ENCODE results near the gene ANXA5. TPM values are rescaled to one million over a fixed set of nuclear protein-coding genes. Genes with fewer than 3 reads are reported as not detected.

Gene ANXA5
- total RNA-seq, 1 donor = 1,166 TPM

GRCh38 chr4:121688261-121688660, 8.5 kb downstream of the ANXA5 start:
- no peak overlapping the region for H3K4me2 ChIP-seq (ENCODE audit: insufficient read depth, low read length)
- peaks cover 55% of the 10 kb centered on the region for H3K4me1 ChIP-seq (ENCODE audit: insufficient read depth, low read length)
- peaks cover 62% of the 10 kb centered on the region for H4K20me1 ChIP-seq (ENCODE audit: insufficient read depth, low read length)

GRCh38 chr4:121686255-121686654, 10.5 kb downstream of the ANXA5 start:
- no peak overlapping the region for H3K4me3 ChIP-seq (ENCODE audit: insufficient read depth, low read length)
- peaks cover 87% of the 10 kb centered on the region for H3K79me2 ChIP-seq (ENCODE audit: insufficient read depth, low read length)
- H3K4me2 ChIP-seq (ENCODE audit: insufficient read depth, low read length) = no peak overlapping the region
- peaks cover 35% of the 10 kb centered on the region for H3K4me1 ChIP-seq (ENCODE audit: insufficient read depth, low read length)
- H3K36me3 ChIP-seq (ENCODE audit: insufficient read depth, low read length) = peaks cover 68% of the 10 kb centered on the region
- no peaks in the 10 kb centered on the region for H3K27me3 ChIP-seq (ENCODE audit: insufficient read depth, low read length)
- peak overlapping the region; percentile 11 for H3K27ac ChIP-seq (ENCODE audit: low read depth, low read length)
- H2AFZ ChIP-seq (ENCODE audit: low read length) = no peak overlapping the region
- DNase-seq (ENCODE audit: insufficient read length, low spot score, missing footprints) = peak; percentile 21
- peaks cover 52% of the 10 kb centered on the region for H4K20me1 ChIP-seq (ENCODE audit: insufficient read depth, low read length)
- no peaks in the 10 kb centered on the region for H3K9me3 ChIP-seq (ENCODE audit: low read depth, low read length)
- TF ChIP-seq CTCF (IDR thresholded peaks at IDR 0.05; ENCODE audit: extremely low read depth, low read depth, low read length) = no peak

More at GRCh38 chr4:121688261-121688660, 8.5 kb downstream of the ANXA5 start:
- no peak for DNase-seq (ENCODE audit: insufficient read length, low spot score, missing footprints)
- Histone ChIP-seq H2AFZ (ENCODE audit: low read length) (no peak overlapping the region), H3K27ac (ENCODE audit: low read depth, low read length) (peak overlapping the region; percentile 97), H3K9me3 (ENCODE audit: low read depth, low read length) (no peaks in the 10 kb centered on the region), H3K36me3 (ENCODE audit: insufficient read depth, low read length) (peaks cover 57% of the 10 kb centered on the region), H3K79me2 (ENCODE audit: insufficient read depth, low read length) (peaks cover 86% of the 10 kb centered on the region), H3K27me3 (ENCODE audit: insufficient read depth, low read length) (no peaks in the 10 kb centered on the region), H3K4me3 (ENCODE audit: insufficient read depth, low read length) (no peak overlapping the region)
- no peak for TF ChIP-seq CTCF (IDR thresholded peaks at IDR 0.05; ENCODE audit: extremely low read depth, low read depth, low read length)

GRCh38 chr4:121685257-121685656, 11.5 kb downstream of the ANXA5 start:
- Histone ChIP-seq H3K79me2 (ENCODE audit: insufficient read depth, low read length) (peaks cover 95% of the 10 kb centered on the region), H3K4me2 (ENCODE audit: insufficient read depth, low read length) (no peak overlapping the region), H3K27ac (ENCODE audit: low read depth, low read length) (peak overlapping the region; percentile 11), H4K20me1 (ENCODE audit: insufficient read depth, low read length) (peaks cover 51% of the 10 kb centered on the region), H3K4me1 (ENCODE audit: insufficient read depth, low read length) (peaks cover 26% of the 10 kb centered on the region), H3K27me3 (ENCODE audit: insufficient read depth, low read length) (no peaks in the 10 kb centered on the region), H2AFZ (ENCODE audit: low read length) (no peak overlapping the region), H3K36me3 (ENCODE audit: insufficient read depth, low read length) (peaks cover 78% of the 10 kb centered on the region), H3K9me3 (ENCODE audit: low read depth, low read length) (no peaks in the 10 kb centered on the region), H3K4me3 (ENCODE audit: insufficient read depth, low read length) (no peak overlapping the region)
- TF ChIP-seq CTCF (IDR thresholded peaks at IDR 0.05; ENCODE audit: extremely low read depth, low read depth, low read length) = no peak
- no peak for DNase-seq (ENCODE audit: insufficient read length, low spot score, missing footprints)

- TF ChIP-seq CTCF (IDR thresholded peaks at IDR 0.05; ENCODE audit: extremely low read depth, low read depth, low read length) = no peak
- no peak overlapping the region for H3K4me3 ChIP-seq (ENCODE audit: insufficient read depth, low read length)
- no peak for DNase-seq (ENCODE audit: insufficient read length, low spot score, missing footprints)
- H3K9me3 ChIP-seq (ENCODE audit: low read depth, low read length) = no peaks in the 10 kb centered on the region
- H3K27me3 ChIP-seq (ENCODE audit: insufficient read depth, low read length) = no peaks in the 10 kb centered on the region
- no peak overlapping the region for H2AFZ ChIP-seq (ENCODE audit: low read length)
- peaks cover 19% of the 10 kb centered on the region for H3K4me1 ChIP-seq (ENCODE audit: insufficient read depth, low read length)
- no peak overlapping the region for H3K27ac ChIP-seq (ENCODE audit: low read depth, low read length)
- H3K36me3 ChIP-seq (ENCODE audit: insufficient read depth, low read length) = peaks cover 85% of the 10 kb centered on the region
- peaks cover 95% of the 10 kb centered on the region for H3K79me2 ChIP-seq (ENCODE audit: insufficient read depth, low read length)
- H3K4me2 ChIP-seq (ENCODE audit: insufficient read depth, low read length) = no peak overlapping the region
- peaks cover 49% of the 10 kb centered on the region for H4K20me1 ChIP-seq (ENCODE audit: insufficient read depth, low read length)
These were observed 12.2 kb downstream of the ANXA5 start for GRCh38 chr4:121684561-121684960.

Measured in osteoblast (primary cell).